Liver (tissue), 3 donors: ENCODE data around the gene EME1.

Source experiments
- ATF3 ChIP-seq: IDR thresholded peaks from 2 replicates; pipeline ENCODE4 v1.6.1; 2016; ENCODE audit warnings: antibody characterized with exemption
- CTCF ChIP-seq: fragments of 150-350 bp; IDR thresholded peaks from 2 replicates; pipeline ENCODE4 v1.5.1; 2017; ENCODE audit warnings: improper control_type of control experiment, low read depth, low read length; ENCODE audit not compliant: missing input control
- FOXA1 ChIP-seq: IDR thresholded peaks from 2 replicates; pipeline ENCODE4 v1.6.1; 2016; ENCODE audit warnings: antibody characterized with exemption
- HNF4G ChIP-seq: IDR thresholded peaks from 2 replicates; pipeline ENCODE4 v1.6.1; 2016; ENCODE audit warnings: antibody characterized with exemption
- MAX ChIP-seq: IDR thresholded peaks from 2 replicates; pipeline ENCODE4 v1.6.1; 2016; ENCODE audit warnings: antibody characterized with exemption
- RAD21 ChIP-seq, 2 donors: IDR thresholded peaks; 2 replicates each; pipeline ENCODE4 v1.6.1; 2016; ENCODE audit warnings: antibody characterized with exemption in 2 of 2, mild to moderate bottlenecking in 2 of 2
- REST ChIP-seq: IDR thresholded peaks from 2 replicates; pipeline ENCODE4 v1.6.1; 2016; ENCODE audit warnings: antibody characterized with exemption, mild to moderate bottlenecking
- RXRA ChIP-seq, 2 donors: IDR thresholded peaks; 2 replicates each; pipeline ENCODE4 v1.6.1; 2017 to 2018; ENCODE audit warnings: antibody characterized with exemption in 2 of 2, mild to moderate bottlenecking in 1 of 2
- SP1 ChIP-seq: IDR thresholded peaks from 2 replicates; pipeline ENCODE4 v1.6.1; 2018; ENCODE audit warnings: antibody characterized with exemption, mild to moderate bottlenecking
- TAF1 ChIP-seq: conservative IDR thresholded peaks from 2 replicates; pipeline ENCODE4 v1.6.1; 2016; ENCODE audit warnings: antibody characterized with exemption, mild to moderate bottlenecking
- YY1 ChIP-seq: IDR thresholded peaks from 2 replicates; pipeline ENCODE4 v1.6.1; 2016; ENCODE audit warnings: antibody characterized with exemption, mild to moderate bottlenecking
- ZBTB33 ChIP-seq: IDR thresholded peaks from 2 replicates; pipeline ENCODE4 v1.6.1; 2016; ENCODE audit warnings: antibody characterized with exemption
- donor health status: healthy.
- donor health status: healthy.

GRCh38 chr17:50364061-50364458 is 9.0 kb upstream of the EME1 start:
- TF ChIP-seq SP1 (no peak), CTCF (no peak), REST (no peak), ZBTB33 (no peak), YY1 (no peak), TAF1 (no peak), HNF4G (no peak), RAD21 (IDR thresholded peaks at IDR 0.05) (no peak), RXRA (IDR thresholded peaks at IDR 0.05) (no peak), ATF3 (no peak), MAX (no peak), FOXA1 (no peak)
